Naive B cell (primary cell): ENCODE measurements around the gene GCFC2. TPM values are rescaled to one million over a fixed set of nuclear protein-coding genes. Genes with fewer than 3 reads are reported as not detected.
A peak's percentile ranks its signal among the peaks of the same experiment; 100 is the strongest.
"Not testable (repeated sequence)": the region's sequence is repeated elsewhere in the genome, so short reads cannot be mapped to it uniquely, and the experiment has no call there.

Source experiments
- ATAC-seq, 2 donors: fragments of 150-1000 bp; cut with Tn5 transposase; 2 replicates each; pipeline ENCODE4 v1.10.0; 2021; ENCODE audit warnings: low read depth in 2 of 2, mild to moderate bottlenecking in 2 of 2, moderate library complexity in 2 of 2
- DNase-seq: peaks from one replicate; pipeline ENCODE4 v3.0.0; 2022
- H3K27ac Mint-ChIP-seq, 6 donors: one replicate each; pipeline ENCODE4 v1.8.0; 2020 to 2022; ENCODE audit warnings: mild to moderate bottlenecking in 6 of 6, mixed read lengths in 6 of 6, moderate library complexity in 5 of 6, inconsistent platforms in 2 of 6
- H3K27me3 Mint-ChIP-seq, 3 donors: one replicate each; pipeline ENCODE4 v1.8.0; 2021 to 2022; ENCODE audit warnings: mixed read lengths in 3 of 3, mild to moderate bottlenecking in 1 of 3
- H3K36me3 Mint-ChIP-seq, 2 donors: one replicate each; pipeline ENCODE4 v1.8.0; 2020 to 2022; ENCODE audit warnings: mixed read lengths in 2 of 2, inconsistent platforms in 1 of 2, mild to moderate bottlenecking in 1 of 2
- H3K4me1 Mint-ChIP-seq, 3 donors: one replicate each; pipeline ENCODE4 v1.8.0; 2020 to 2022; ENCODE audit warnings: mixed read lengths in 3 of 3, inconsistent platforms in 1 of 3, mild to moderate bottlenecking in 1 of 3, moderate library complexity in 1 of 3
- H3K4me3 Mint-ChIP-seq, 8 donors: one replicate each; pipeline ENCODE4 v1.8.0; 2020 to 2022; ENCODE audit warnings: mild to moderate bottlenecking in 8 of 8, mixed read lengths in 8 of 8, moderate library complexity in 8 of 8, inconsistent platforms in 2 of 8
- H3K9me3 Mint-ChIP-seq, 7 donors: one replicate each; pipeline ENCODE4 v1.8.0; 2020 to 2022; ENCODE audit warnings: mixed read lengths in 7 of 7, mild to moderate bottlenecking in 5 of 7, inconsistent platforms in 2 of 7, moderate library complexity in 1 of 7
- polyA plus RNA-seq, 6 donors: library from polyadenylated mRNA; unstranded; fragments of 300-500 nt; fragmentation: Illumina TruSeq; gene quantifications; one replicate each; pipeline ENCODE4 v1.2.3, GENCODE V29; 2021; ENCODE audit warnings: low read depth in 6 of 6

The GCFC2 gene
- polyA plus RNA-seq, 6 donors from 2014 or later: 24.6 to 37.0 (median 29.9) TPM

DNA sequence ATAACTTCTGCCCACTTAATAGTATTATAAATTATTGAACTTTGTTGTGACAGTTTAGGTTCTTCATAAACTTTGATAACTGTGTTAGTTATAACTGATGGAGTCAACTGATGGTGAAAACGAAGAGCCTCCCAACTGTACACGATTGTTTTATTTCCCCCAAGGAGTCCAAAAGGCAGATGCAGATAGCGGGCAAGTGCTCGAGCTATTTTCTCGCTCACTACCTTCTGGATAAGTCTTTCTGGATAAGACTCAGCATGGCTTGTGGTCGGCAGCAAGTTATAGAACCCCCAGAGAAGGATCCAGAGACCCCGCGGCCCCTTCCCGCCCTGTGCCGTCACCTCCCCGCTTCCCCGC lies 517 bp downstream of the GCFC2 start:
- no peaks in the 10 kb centered on the region for H3K27me3 Mint-ChIP-seq
- H3K4me1 Mint-ChIP-seq: peaks cover 18 to 22% (median 20%) of the 10 kb centered on the region in 3 donors
- no peak for DNase-seq
- H3K9me3 Mint-ChIP-seq: peaks cover 0 to 8% (median 0%) of the 10 kb centered on the region in 7 donors
- no peaks in the 10 kb centered on the region for H3K36me3 Mint-ChIP-seq
- ATAC-seq: peak in 1 of 2 donors; percentile 26
- H3K27ac Mint-ChIP-seq: peak overlapping the region; percentile 89 to 97 (median 95)
- H3K4me3 Mint-ChIP-seq: peak overlapping the region; percentile 87 to 96 (median 92)

GRCh38 chr2:75709297-75709696 lies 1.4 kb downstream of the GCFC2 start:
- Mint-ChIP-seq H3K4me3 (peak overlapping the region; percentile 0 to 87 (median 44)), H3K4me1 (peaks cover 18 to 22% (median 20%) of the 10 kb centered on the region in 3 donors), H3K9me3 (peaks cover 0 to 8% (median 0%) of the 10 kb centered on the region in 7 donors), H3K27me3 (no peaks in the 10 kb centered on the region), H3K36me3 (peaks cover 2 to 8% of the 10 kb centered on the region in 2 donors), H3K27ac (peak overlapping the region in 5 of 6 donors; percentile 3 to 84 (median 27))
- no peak for ATAC-seq
- no peak for DNase-seq

- no peak for ATAC-seq
- H3K27me3 Mint-ChIP-seq: no peaks in the 10 kb centered on the region
- H3K4me3 Mint-ChIP-seq: peak overlapping the region in 2 of 8 donors; percentile 41 to 69
These were observed 2.8 kb downstream of the GCFC2 start for GRCh38 chr2:75707901-75708300.

DNA sequence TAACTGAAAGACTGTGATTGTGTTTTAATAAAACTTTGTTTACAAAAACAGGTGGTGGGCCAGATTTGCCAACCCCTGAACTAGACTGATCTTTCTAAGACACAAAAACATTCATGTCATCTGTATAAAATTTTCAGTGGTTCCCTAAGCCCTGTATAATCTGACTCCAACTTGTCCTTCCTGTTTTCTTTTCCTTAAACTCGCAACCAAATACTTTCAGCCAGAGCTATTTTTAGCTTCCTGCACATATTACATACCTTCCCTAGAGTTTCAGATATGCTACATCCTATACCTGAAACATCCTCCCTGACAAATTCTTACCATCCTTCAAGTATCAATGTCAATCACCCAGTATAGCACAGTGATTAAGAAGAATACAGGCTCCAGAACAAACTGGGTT lies 4.8 kb downstream of the GCFC2 start:
- Mint-ChIP-seq H3K4me1 (peaks cover 17 to 19% (median 19%) of the 10 kb centered on the region in 3 donors), H3K4me3 (no peak overlapping the region), H3K36me3 (peaks cover 30 to 35% of the 10 kb centered on the region in 2 donors), H3K27ac (no peak overlapping the region), H3K27me3 (no peaks in the 10 kb centered on the region), H3K9me3 (no peaks in the 10 kb centered on the region)
- DNase-seq: no peak
- no peak for ATAC-seq

More at GRCh38 chr2:75707901-75708300, 2.8 kb downstream of the GCFC2 start:
- H3K27ac Mint-ChIP-seq: no peak overlapping the region
- peaks cover 11 to 19% of the 10 kb centered on the region in 2 donors for H3K36me3 Mint-ChIP-seq
- peaks cover 0 to 8% (median 0%) of the 10 kb centered on the region in 7 donors for H3K9me3 Mint-ChIP-seq
- H3K4me1 Mint-ChIP-seq: peaks cover 18 to 22% (median 20%) of the 10 kb centered on the region in 3 donors
- DNase-seq: no peak

DNA sequence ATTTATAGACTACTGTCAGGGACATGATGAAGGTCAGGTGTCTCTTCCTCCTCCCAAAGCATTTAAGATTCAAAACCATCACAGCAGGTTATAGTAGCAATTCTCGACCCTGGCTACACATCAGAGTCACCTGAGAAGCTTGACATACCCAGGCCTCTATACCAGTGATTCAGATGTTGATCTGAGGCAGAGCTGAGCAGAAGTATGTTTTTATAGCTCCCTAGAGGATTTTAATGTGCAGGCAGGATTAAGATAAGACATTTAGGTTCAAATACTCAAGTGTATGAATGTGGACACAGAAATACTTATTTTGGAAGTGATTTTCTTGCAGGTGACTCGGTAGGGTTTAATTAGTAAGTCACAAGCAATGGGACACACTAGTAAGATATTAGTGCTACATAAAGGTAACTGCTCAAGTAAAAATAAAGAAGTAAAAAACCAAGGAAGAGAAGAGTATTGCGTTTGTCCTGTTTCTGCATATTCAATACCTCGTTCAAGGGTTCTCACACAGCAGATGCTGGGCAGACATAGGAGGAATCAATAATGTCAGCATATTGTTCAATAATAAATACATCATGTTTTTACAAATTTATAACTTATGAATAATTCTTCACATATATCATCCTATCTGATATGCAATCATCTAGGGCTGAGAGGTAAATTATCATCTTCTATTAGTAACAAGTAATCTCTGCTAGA lies 7.0 kb downstream of the GCFC2 start:
- no peak for ATAC-seq
- no peak for DNase-seq
- no peaks in the 10 kb centered on the region for H3K9me3 Mint-ChIP-seq
- peak overlapping the region in 1 of 6 donors; percentile 41 for H3K27ac Mint-ChIP-seq
- H3K4me1 Mint-ChIP-seq: peaks cover 0 to 8% (median 4%) of the 10 kb centered on the region in 3 donors
- H3K4me3 Mint-ChIP-seq: no peak overlapping the region
- H3K27me3 Mint-ChIP-seq: no peaks in the 10 kb centered on the region
- peaks cover 34 to 41% of the 10 kb centered on the region in 2 donors for H3K36me3 Mint-ChIP-seq

DNA sequence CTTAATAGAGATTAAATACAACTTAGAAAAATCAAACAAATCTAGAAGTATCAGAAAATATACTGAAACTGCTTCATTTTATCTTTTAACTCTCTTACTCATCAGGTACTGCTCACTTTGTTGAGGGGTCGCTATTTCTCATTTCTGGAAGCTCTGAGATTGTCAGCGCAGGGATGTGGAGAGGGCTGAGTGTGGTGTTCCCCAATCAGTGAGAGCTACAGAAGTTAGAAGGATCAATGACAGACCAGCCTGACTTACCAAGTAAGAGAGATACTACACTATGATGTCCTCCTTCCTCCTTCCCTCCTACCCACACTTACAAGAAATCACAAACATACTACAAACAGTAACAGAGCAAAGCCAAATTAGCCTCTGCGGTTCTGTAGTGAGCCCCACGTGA lies 8.1 kb downstream of the GCFC2 start:
- Mint-ChIP-seq H3K9me3 (peaks cover 0 to under 1% (median 0%) of the 10 kb centered on the region in 7 donors), H3K4me1 (peaks cover 0 to 5% (median 0%) of the 10 kb centered on the region in 3 donors), H3K27ac (no peak overlapping the region), H3K27me3 (no peaks in the 10 kb centered on the region), H3K36me3 (peaks cover 42 to 50% of the 10 kb centered on the region in 2 donors), H3K4me3 (no peak overlapping the region)
- DNase-seq (no peak), ATAC-seq (no peak)

DNA sequence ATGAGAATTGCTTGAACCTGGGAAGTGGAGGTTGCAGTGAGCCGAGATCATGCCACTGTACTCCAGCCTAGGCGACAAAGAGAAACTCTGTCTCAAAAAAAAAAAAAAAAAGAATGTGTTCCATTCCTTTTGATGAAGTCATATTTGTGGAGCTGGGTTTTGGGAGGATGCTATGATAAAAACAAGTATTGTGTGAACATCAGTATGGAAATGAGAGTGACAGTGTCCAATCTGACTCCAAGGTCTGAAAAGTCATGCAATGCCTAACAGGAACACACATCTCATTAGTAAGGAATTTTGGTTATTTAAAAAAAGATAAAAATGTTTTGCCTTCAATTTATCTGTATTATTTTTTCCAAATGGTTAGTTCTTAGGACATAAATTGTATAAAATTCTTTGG lies 11.8 kb downstream of the GCFC2 start:
- no peak overlapping the region for H3K4me3 Mint-ChIP-seq
- no peak for DNase-seq
- H3K36me3 Mint-ChIP-seq: peaks cover 41 to 46% of the 10 kb centered on the region in 2 donors
- H3K27me3 Mint-ChIP-seq: no peaks in the 10 kb centered on the region
- H3K27ac Mint-ChIP-seq: no peak overlapping the region
- no peaks in the 10 kb centered on the region for H3K4me1 Mint-ChIP-seq
- peaks cover 0 to 2% (median 0%) of the 10 kb centered on the region in 7 donors for H3K9me3 Mint-ChIP-seq
- ATAC-seq: no peak

- no peak overlapping the region for H3K27ac Mint-ChIP-seq
- H3K36me3 Mint-ChIP-seq: peaks cover 22 to 47% of the 10 kb centered on the region in 2 donors
- peaks cover 0 to 4% (median 0%) of the 10 kb centered on the region in 7 donors for H3K9me3 Mint-ChIP-seq
- no peaks in the 10 kb centered on the region for H3K27me3 Mint-ChIP-seq
- no peak overlapping the region for H3K4me3 Mint-ChIP-seq
- H3K4me1 Mint-ChIP-seq: peaks cover 0 to 14% (median 3%) of the 10 kb centered on the region in 3 donors
- no peak for DNase-seq
- ATAC-seq: no peak
These were observed 22.5 kb downstream of the GCFC2 start for GRCh38 chr2:75688196-75688595.

DNA sequence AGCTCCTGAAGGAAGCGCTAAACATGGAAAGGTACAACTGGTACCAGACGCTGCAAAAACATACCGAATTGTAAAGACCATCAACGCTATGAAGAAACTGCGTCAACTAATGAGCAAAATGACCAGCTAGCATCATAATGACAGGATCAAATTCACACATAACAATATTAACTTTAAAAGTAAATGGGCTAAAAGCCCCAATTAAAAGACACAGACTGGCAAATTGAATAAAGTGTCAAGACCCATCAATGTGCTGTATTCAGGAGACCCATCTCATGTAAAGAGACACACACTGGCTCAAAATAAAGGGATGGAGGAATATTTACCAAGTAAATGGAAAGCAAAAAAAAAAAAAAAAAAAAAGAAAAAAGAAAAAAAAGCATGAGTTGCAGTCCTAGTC lies 27.3 kb downstream of the GCFC2 start:
- DNase-seq, H3K9me3 Mint-ChIP-seq, H3K27me3 Mint-ChIP-seq, H3K4me3 Mint-ChIP-seq, H3K27ac Mint-ChIP-seq, ATAC-seq: not testable (repeated sequence)
- H3K4me1 Mint-ChIP-seq: peaks cover 4 to 25% (median 10%) of the 10 kb centered on the region in 3 donors
- peaks cover 30 to 37% of the 10 kb centered on the region in 2 donors for H3K36me3 Mint-ChIP-seq

- peaks cover 0 to 4% (median 0%) of the 10 kb centered on the region in 7 donors for H3K9me3 Mint-ChIP-seq
- H3K27me3 Mint-ChIP-seq: no peaks in the 10 kb centered on the region
- ATAC-seq (no peak), DNase-seq (no peak)
- H3K4me3 Mint-ChIP-seq: no peak overlapping the region
- peaks cover 9 to 22% (median 12%) of the 10 kb centered on the region in 3 donors for H3K4me1 Mint-ChIP-seq
- H3K36me3 Mint-ChIP-seq: peaks cover 16 to 29% of the 10 kb centered on the region in 2 donors
- peak overlapping the region in 3 of 6 donors; percentile 13 to 58 (median 44) for H3K27ac Mint-ChIP-seq
These were observed 30.3 kb downstream of the GCFC2 start for GRCh38 chr2:75680402-75680801.

- peaks cover 0 to 2% (median 0%) of the 10 kb centered on the region in 7 donors for H3K9me3 Mint-ChIP-seq
- DNase-seq (no peak), ATAC-seq (no peak)
- no peaks in the 10 kb centered on the region for H3K27me3 Mint-ChIP-seq
- H3K4me1 Mint-ChIP-seq: peaks cover 9 to 18% (median 12%) of the 10 kb centered on the region in 3 donors
- peak overlapping the region in 1 of 6 donors; percentile 79 for H3K27ac Mint-ChIP-seq
- H3K4me3 Mint-ChIP-seq: no peak overlapping the region
- peaks cover 12 to 23% of the 10 kb centered on the region in 2 donors for H3K36me3 Mint-ChIP-seq
These were observed 31.2 kb downstream of the GCFC2 start for GRCh38 chr2:75679556-75679955.

DNA sequence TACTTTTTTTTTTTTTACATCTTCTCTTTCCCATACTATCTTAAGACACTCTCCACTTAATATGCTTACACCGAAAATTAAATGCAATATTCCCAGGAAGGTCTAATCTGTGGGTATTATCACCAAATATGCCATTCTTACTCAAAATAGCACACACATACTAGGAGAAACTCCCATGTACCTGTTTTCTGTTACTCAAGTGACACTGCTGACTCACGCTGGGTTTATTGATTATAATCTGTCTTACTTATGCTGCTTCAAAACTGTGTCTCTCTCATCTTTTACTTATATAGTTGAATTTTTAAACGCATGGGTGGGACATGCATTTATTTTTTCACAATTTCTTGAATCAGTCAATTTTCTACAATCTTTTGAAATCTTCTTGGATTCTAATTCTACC lies 34.3 kb downstream of the GCFC2 start:
- H3K27me3 Mint-ChIP-seq: no peaks in the 10 kb centered on the region
- H3K9me3 Mint-ChIP-seq: no peaks in the 10 kb centered on the region
- H3K36me3 Mint-ChIP-seq: peaks cover 8 to 17% of the 10 kb centered on the region in 2 donors
- ATAC-seq (no peak), DNase-seq (no peak)
- peak overlapping the region in 1 of 6 donors; percentile 59 for H3K27ac Mint-ChIP-seq
- H3K4me3 Mint-ChIP-seq: no peak overlapping the region
- peaks cover 9 to 12% (median 9%) of the 10 kb centered on the region in 3 donors for H3K4me1 Mint-ChIP-seq

DNA sequence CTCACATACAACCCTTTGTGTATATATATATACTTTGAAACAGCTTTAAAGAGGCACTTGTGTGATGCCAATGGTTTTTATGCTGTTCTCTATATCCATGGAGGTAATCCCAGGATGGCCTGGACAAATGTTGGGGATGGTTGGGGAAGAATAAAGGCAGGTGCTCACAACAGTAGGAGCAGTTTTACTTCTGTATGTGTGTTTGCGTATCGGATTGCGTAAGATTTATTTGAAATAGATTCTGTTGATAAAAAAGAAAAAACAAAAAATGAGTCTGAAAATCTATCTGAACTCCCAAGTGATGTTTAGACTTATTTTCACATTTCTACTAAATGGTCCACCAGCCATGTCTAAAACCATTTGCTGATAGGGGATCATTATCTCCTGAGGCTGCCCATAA lies 34.8 kb downstream of the GCFC2 start:
- DNase-seq (no peak), ATAC-seq (no peak)
- Mint-ChIP-seq H3K27ac (no peak overlapping the region), H3K4me1 (peaks cover 9 to 12% (median 9%) of the 10 kb centered on the region in 3 donors), H3K9me3 (no peaks in the 10 kb centered on the region), H3K36me3 (peaks cover 13 to 22% of the 10 kb centered on the region in 2 donors), H3K27me3 (no peaks in the 10 kb centered on the region), H3K4me3 (no peak overlapping the region)

DNA sequence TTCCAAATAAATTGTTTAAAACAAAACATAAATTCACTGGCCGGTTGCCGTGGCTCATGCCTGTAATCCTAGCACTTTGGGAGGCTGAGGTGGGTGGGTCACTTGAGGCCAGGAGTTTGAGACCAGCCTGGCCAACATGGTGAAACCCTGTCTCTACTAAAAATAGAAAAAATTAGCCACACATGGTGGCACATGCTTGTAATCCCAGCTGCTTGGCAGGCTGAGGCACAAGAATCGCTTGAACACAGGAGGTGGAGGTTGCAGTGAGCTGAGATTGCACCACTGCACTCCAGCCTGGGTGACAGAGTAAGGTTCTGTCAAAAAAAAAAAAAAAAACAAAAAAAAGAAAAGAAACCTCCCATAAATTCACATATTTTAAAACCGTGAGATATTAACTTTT lies 35.3 kb downstream of the GCFC2 start:
- Mint-ChIP-seq H3K36me3 (peaks cover 16 to 22% of the 10 kb centered on the region in 2 donors), H3K4me1 (peaks cover 9 to 12% (median 9%) of the 10 kb centered on the region in 3 donors)
- H3K27ac Mint-ChIP-seq, H3K27me3 Mint-ChIP-seq, DNase-seq, H3K4me3 Mint-ChIP-seq, ATAC-seq, H3K9me3 Mint-ChIP-seq: not testable (repeated sequence)
